Endothelial cell of umbilical vein (primary cell): ENCODE results near the gene FA2H. TPM values are rescaled to one million over a fixed set of nuclear protein-coding genes. Genes with fewer than 3 reads are reported as not detected.

Experiments
- BruUV-seq: library from RNA; stranded (reverse); fragments of 400-500 nt; replicated peaks from 2 replicates; lab custom pipeline; 2021; lab: Mats Ljungman, UMichigan
- CTCF ChIA-PET: fragments of 300-600, 350-600 bp; sonication (Branson Sonifier 250); formaldehyde crosslinking; loops from one replicate; lab custom pipeline; 2021; ENCODE audit warnings: antibody characterized with exemption, inconsistent platforms; lab: Charles Lee
- POLR2A ChIA-PET: fragments of 300-600, 350-600 bp; sonication (Branson Sonifier 250); formaldehyde crosslinking; loops from one replicate; lab custom pipeline; 2021; ENCODE audit warnings: antibody characterized with exemption, inconsistent platforms; lab: Charles Lee
- DNase-seq: peaks from one replicate; pipeline ENCODE4 v3.0.0-alpha.2; 2011; ENCODE audit warnings: low read depth, low spot score
- FAIRE-seq: peaks from 2 replicates; lab custom pipeline; 2011; peaks lifted over from hg19 to GRCh38; lab: Jason Lieb, UNC
- H2AFZ ChIP-seq: 2 replicates; pipeline ENCODE4 v1.6.0; 2012; ENCODE audit warnings: low read depth, low read length, control low read depth, inconsistent platforms
- H3K27ac ChIP-seq: 2 replicates; pipeline ENCODE4 v1.5.1; 2011; ENCODE audit warnings: low read depth, mild to moderate bottlenecking, control low read depth, low read length, moderate library complexity; ENCODE audit not compliant: insufficient read depth
- H3K27me3 ChIP-seq, 2 experiments: 2 replicates each; pipeline versions ENCODE4 v1.6.0 to v1.6.1; 2011; ENCODE audit warnings: low read length in 2 of 2, mixed read lengths in 1 of 2; ENCODE audit not compliant: control insufficient read depth in 2 of 2, insufficient read depth in 2 of 2
- H3K36me3 ChIP-seq, 2 experiments: 2 replicates in 1 of 2; 3 replicates in 1 of 2; pipeline ENCODE4 v1.5.1; 2011; ENCODE audit warnings: low read length in 2 of 2, mild to moderate bottlenecking in 1 of 2, moderate library complexity in 1 of 2; ENCODE audit not compliant: control insufficient read depth in 2 of 2, insufficient read depth in 2 of 2; ENCODE audit errors: extremely low read depth in 1 of 2
- H3K4me1 ChIP-seq: 3 replicates; pipeline ENCODE4 v1.5.1; 2011; ENCODE audit warnings: mild to moderate bottlenecking, low read length; ENCODE audit not compliant: control insufficient read depth, insufficient read depth; ENCODE audit errors: extremely low read depth
- H3K4me2 ChIP-seq: 2 replicates; pipeline ENCODE4 v1.6.1; 2011; ENCODE audit warnings: low read length, control low read depth, mixed read lengths; ENCODE audit not compliant: insufficient read depth
- H3K4me3 ChIP-seq, 3 experiments: fragments of 200-600 bp in 1 of 3; sonication (generic), shearing (Covaris generic) in 1 of 3; replicated peaks in 1 of 3; 2 replicates each; pipeline ENCODE4 v1.5.1; 2011 to 2016; ENCODE audit warnings: control low read depth in 3 of 3, low read length in 3 of 3, mild to moderate bottlenecking in 2 of 3, inconsistent platforms in 1 of 3, low read depth in 1 of 3, moderate library complexity in 1 of 3; ENCODE audit not compliant: insufficient read depth in 1 of 3
- H3K79me2 ChIP-seq: 2 replicates; pipeline ENCODE4 v1.6.0; 2012; ENCODE audit warnings: low read length, inconsistent platforms; ENCODE audit not compliant: control insufficient read depth, insufficient read depth
- H3K9ac ChIP-seq: replicated peaks from 2 replicates; pipeline ENCODE3; 2011; ENCODE audit warnings: low read length, control low read depth; ENCODE audit not compliant: insufficient read depth; ENCODE audit errors: extremely low read depth
- H3K9me1 ChIP-seq: replicated peaks from 3 replicates; pipeline ENCODE4 v1.6.0; 2011; ENCODE audit warnings: mild to moderate bottlenecking, low read length; ENCODE audit not compliant: control insufficient read depth, insufficient read depth; ENCODE audit errors: extremely low read depth
- H3K9me3 ChIP-seq: replicated peaks from 2 replicates; pipeline ENCODE4 v1.5.1; 2012; ENCODE audit warnings: low read length, inconsistent platforms; ENCODE audit not compliant: control insufficient read depth, insufficient read depth
- H4K20me1 ChIP-seq: replicated peaks from 2 replicates; pipeline ENCODE3; 2011; ENCODE audit warnings: mild to moderate bottlenecking, low read length; ENCODE audit not compliant: control insufficient read depth, insufficient read depth; ENCODE audit errors: extremely low read depth
- EZH2 ChIP-seq: IDR thresholded peaks from 2 replicates; pipeline ENCODE4 v1.6.1; 2012; ENCODE audit warnings: borderline replicate concordance, low read depth, mild to moderate bottlenecking, moderate library complexity, low read length, inconsistent platforms; ENCODE audit not compliant: severe bottlenecking
- FOS ChIP-seq: IDR thresholded peaks from 2 replicates; pipeline ENCODE4 v1.6.1; 2011; ENCODE audit warnings: mild to moderate bottlenecking, low read length, moderate library complexity, borderline replicate concordance; ENCODE audit not compliant: insufficient read depth
- GATA2 ChIP-seq: IDR thresholded peaks from 2 replicates; pipeline ENCODE4 v1.7.0; 2011; ENCODE audit warnings: low read depth, mild to moderate bottlenecking, moderate library complexity, mixed read lengths, low read length; ENCODE audit not compliant: insufficient read length, insufficient read depth
- JUN ChIP-seq: IDR thresholded peaks from 2 replicates; pipeline ENCODE4 v1.6.1; 2011; ENCODE audit warnings: borderline replicate concordance, low read depth; ENCODE audit not compliant: insufficient read length, insufficient read depth
- MYC ChIP-seq: IDR thresholded peaks from one replicate; pipeline ENCODE4 v1.6.1; 2011; ENCODE audit warnings: mild to moderate bottlenecking, low read depth, low read length
- POLR2A ChIP-seq: IDR thresholded peaks from 2 replicates; pipeline ENCODE4 v1.6.1; 2012; ENCODE audit warnings: low read depth, mild to moderate bottlenecking, control low read depth, low read length
- POLR2AphosphoS5 ChIP-seq: IDR thresholded peaks from 2 replicates; pipeline ENCODE4 v1.6.1; 2012; ENCODE audit warnings: low read depth, mild to moderate bottlenecking, control low read depth, low read length, moderate library complexity; ENCODE audit not compliant: insufficient read depth
- dilution Hi-C: fragments of 300-500 bp; cut with MboI; formaldehyde crosslinking; loops from one replicate; pipeline ENCODE4 v1.15.0; 2019; ENCODE audit warnings: low sequenced_read_pairs; ENCODE audit not compliant: extremely low pct_ligation_motif_present
- intact Hi-C: fragments of 100-400 bp; cut with micrococcal nuclease; formaldehyde crosslinking; loops from one replicate; pipeline ENCODE4 v1.10.0; 2022
- polyA plus RNA-seq, 4 experiments: library from polyadenylated mRNA; depleted of rRNA in 3 of 4; stranded (reverse) in 3 of 4; unstranded in 1 of 4; fragments of >200 nt; gene quantifications; 2 replicates each; pipeline versions ENCODE4 v1.2.1 to v1.2.3, GENCODE V29; 2011 to 2012; ENCODE audit warnings: missing spikeins in 1 of 4
- total RNA-seq: library from RNA; stranded (reverse); gene quantifications from 2 replicates; pipeline ENCODE4 v1.2.3, GENCODE V29; 2021
- TF ChIP-seq, protein P1 (sequence below), 2 donors: IDR thresholded peaks; 1 replicate in 1 of 2; 2 replicates in 1 of 2; pipeline ENCODE4 v1.5.1; 2011; ENCODE audit warnings: low read length in 2 of 2, mild to moderate bottlenecking in 2 of 2, moderate library complexity in 2 of 2, control low read depth in 1 of 2, inconsistent platforms in 1 of 2, low read depth in 1 of 2; ENCODE audit not compliant: insufficient read depth in 1 of 2; ENCODE audit errors: extremely low read depth in 1 of 2
- TF ChIP-seq, protein P2 (sequence below): IDR thresholded peaks from 2 replicates; pipeline ENCODE4 v1.6.1; 2011; ENCODE audit not compliant: insufficient read depth, insufficient read length

FA2H gene
- total and polyA plus RNA-seq, 2 donors (not counting 3 experiments of a cell fraction or from before 2014, with no cell fraction given), result not detected

- Histone ChIP-seq H3K27ac (no peak overlapping the region), H3K79me2 (no peaks in the 10 kb centered on the region), H4K20me1 (no peaks in the 10 kb centered on the region), H3K9me3 (no peaks in the 10 kb centered on the region), H2AFZ (peak overlapping the region; percentile 59), H3K36me3 (no peaks in the 10 kb centered on the region), H3K9me1 (no peaks in the 10 kb centered on the region), H3K4me3 (no peak overlapping the region), H3K4me1 (no peaks in the 10 kb centered on the region), H3K9ac (no peak overlapping the region), H3K27me3 (no peaks in the 10 kb centered on the region), H3K4me2 (no peak overlapping the region)
- ChIA-PET CTCF (interaction anchor here (0.8 to 2.2 kb wide), 4 partner anchors 10 to 124 kb away, joined by 3 to 7 read pairs (median 5); partner anchors contain the start of gene FA2H), POLR2A (no interaction called here)
- TF ChIP-seq POLR2AphosphoS5, result no peak
- no peak for TF ChIP-seq GATA2
- TF ChIP-seq, protein P1, sequence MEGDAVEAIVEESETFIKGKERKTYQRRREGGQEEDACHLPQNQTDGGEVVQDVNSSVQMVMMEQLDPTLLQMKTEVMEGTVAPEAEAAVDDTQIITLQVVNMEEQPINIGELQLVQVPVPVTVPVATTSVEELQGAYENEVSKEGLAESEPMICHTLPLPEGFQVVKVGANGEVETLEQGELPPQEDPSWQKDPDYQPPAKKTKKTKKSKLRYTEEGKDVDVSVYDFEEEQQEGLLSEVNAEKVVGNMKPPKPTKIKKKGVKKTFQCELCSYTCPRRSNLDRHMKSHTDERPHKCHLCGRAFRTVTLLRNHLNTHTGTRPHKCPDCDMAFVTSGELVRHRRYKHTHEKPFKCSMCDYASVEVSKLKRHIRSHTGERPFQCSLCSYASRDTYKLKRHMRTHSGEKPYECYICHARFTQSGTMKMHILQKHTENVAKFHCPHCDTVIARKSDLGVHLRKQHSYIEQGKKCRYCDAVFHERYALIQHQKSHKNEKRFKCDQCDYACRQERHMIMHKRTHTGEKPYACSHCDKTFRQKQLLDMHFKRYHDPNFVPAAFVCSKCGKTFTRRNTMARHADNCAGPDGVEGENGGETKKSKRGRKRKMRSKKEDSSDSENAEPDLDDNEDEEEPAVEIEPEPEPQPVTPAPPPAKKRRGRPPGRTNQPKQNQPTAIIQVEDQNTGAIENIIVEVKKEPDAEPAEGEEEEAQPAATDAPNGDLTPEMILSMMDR (IDR thresholded peaks at IDR 0.05; ENCODE audit: extremely low read depth in 1 of 2, insufficient read depth in 1 of 2, low read depth in 1 of 2, low read length in 2 of 2), result no peak
- TF ChIP-seq FOS, result no peak
- DNase-seq (no peak), FAIRE-seq (peak; percentile 60)
- BruUV-seq, result no TSS peak
- intact Hi-C loops (no loop called here), dilution Hi-C loops (no loop called here)
These were observed 36.5 kb downstream of the FA2H start for GRCh38 chr16:74738113-74738541.

DNA sequence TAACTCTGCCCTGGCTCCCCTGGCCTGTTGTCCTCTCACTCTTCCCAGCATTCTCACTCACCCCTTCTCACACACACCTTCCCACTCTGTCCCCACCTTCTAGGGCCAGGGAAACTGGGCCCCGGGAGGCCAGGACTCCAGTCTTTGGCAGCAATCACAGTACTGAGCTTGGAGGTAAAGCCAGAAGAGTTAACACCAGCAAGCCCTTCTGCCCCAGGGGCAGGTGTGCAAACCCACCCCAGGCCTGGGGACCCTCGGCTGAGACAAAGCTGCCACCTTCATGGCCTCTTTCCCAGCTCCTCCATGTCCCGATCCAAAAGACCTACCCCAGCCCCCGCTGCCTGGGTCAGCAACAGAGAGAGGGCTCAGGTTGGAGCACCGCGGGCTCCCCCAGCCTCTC, 37.1 kb downstream of the FA2H start:
- CTCF ChIA-PET, result interaction anchor here (1.9 to 2.2 kb wide), 2 partner anchors 9 to 11 kb away, joined by 4 to 6 read pairs; no protein-coding TSS in a partner anchor
- FAIRE-seq (no peak), DNase-seq (no peak)
- dilution Hi-C loops (no loop called here), intact Hi-C loops (no loop called here)
- no peak overlapping the region for H3K27ac ChIP-seq
- POLR2A ChIA-PET, result no interaction called here
- BruUV-seq, result no TSS peak
- H3K9me3 ChIP-seq, result no peaks in the 10 kb centered on the region
- no peak overlapping the region for H2AFZ ChIP-seq
- no peak overlapping the region for H3K9ac ChIP-seq
- TF ChIP-seq JUN, result no peak
- TF ChIP-seq POLR2AphosphoS5, result no peak
- no peak for TF ChIP-seq EZH2
- TF ChIP-seq POLR2A, result no peak
- no peak for TF ChIP-seq MYC
- TF ChIP-seq, protein P1 (IDR thresholded peaks at IDR 0.05; ENCODE audit: extremely low read depth in 1 of 2, insufficient read depth in 1 of 2, low read depth in 1 of 2, low read length in 2 of 2), result no peak
- TF ChIP-seq, protein P2, sequence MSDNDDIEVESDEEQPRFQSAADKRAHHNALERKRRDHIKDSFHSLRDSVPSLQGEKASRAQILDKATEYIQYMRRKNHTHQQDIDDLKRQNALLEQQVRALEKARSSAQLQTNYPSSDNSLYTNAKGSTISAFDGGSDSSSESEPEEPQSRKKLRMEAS, result no peak
- no peak for TF ChIP-seq FOS
- no peak for TF ChIP-seq GATA2
- H4K20me1 ChIP-seq, result no peaks in the 10 kb centered on the region
- no peak overlapping the region for H3K4me3 ChIP-seq
- no peak overlapping the region for H3K4me2 ChIP-seq
- no peaks in the 10 kb centered on the region for H3K9me1 ChIP-seq
- no peaks in the 10 kb centered on the region for H3K79me2 ChIP-seq
- H3K36me3 ChIP-seq, result no peaks in the 10 kb centered on the region
- H3K27me3 ChIP-seq, result no peaks in the 10 kb centered on the region
- H3K4me1 ChIP-seq, result no peaks in the 10 kb centered on the region
